ENCODE data around the gene IFIT1B.
A peak's percentile ranks its signal among the peaks of the same experiment; 100 is the strongest.
"Not testable (repeated sequence)": the region's sequence is repeated elsewhere in the genome, so short reads cannot be mapped to it uniquely, and the experiment has no call there.

The IFIT1B gene

GRCh38 chr10:89384474-89385340 lies 6.9 kb downstream of the IFIT1B start:
- no peak for DNase-seq

- DNase-seq: no peak
These were observed 10.9 kb downstream of the IFIT1B start for GRCh38 chr10:89388806-89389205.

GRCh38 chr10:89389254-89389653 lies 11.4 kb downstream of the IFIT1B start:
- DNase-seq: no peak

GRCh38 chr10:89390476-89391225 lies 12.8 kb downstream of the IFIT1B start:
- no peak for DNase-seq

- not testable (repeated sequence) for DNase-seq
These were observed 13.3 kb downstream of the IFIT1B start for GRCh38 chr10:89391226-89391576.

GRCh38 chr10:89391907-89392756 lies 14.3 kb downstream of the IFIT1B start, which contains the start of gene IFIT1:
Gene IFIT1, plus strand, starts transcription at chr10:89392623. Its CDS starts 90 bp downstream, at chr10:89392713.
- peak; percentile 27 to 34 for DNase-seq

- DNase-seq: no peak
These were observed 15.1 kb downstream of the IFIT1B start for GRCh38 chr10:89392974-89393373.

- no peak for DNase-seq
These were observed 16.0 kb downstream of the IFIT1B start for GRCh38 chr10:89393898-89394297.

- no peak for DNase-seq
These were observed 17.3 kb downstream of the IFIT1B start for GRCh38 chr10:89395141-89395540.

GRCh38 chr10:89398003-89398749 lies 20.3 kb downstream of the IFIT1B start:
- DNase-seq: no peak

GRCh38 chr10:89399956-89400355 lies 22.1 kb downstream of the IFIT1B start:
- no peak for DNase-seq

GRCh38 chr10:89403043-89403442 lies 25.2 kb downstream of the IFIT1B start:
- no peak for DNase-seq

GRCh38 chr10:89404104-89405047 lies 26.5 kb downstream of the IFIT1B start:
- no peak for DNase-seq

GRCh38 chr10:89406178-89406577 lies 28.3 kb downstream of the IFIT1B start:
- not testable (repeated sequence) for DNase-seq

GRCh38 chr10:89407792-89408191 lies 29.9 kb downstream of the IFIT1B start:
- not testable (repeated sequence) for DNase-seq

- not testable (repeated sequence) for DNase-seq
These were observed 31.4 kb downstream of the IFIT1B start for GRCh38 chr10:89409282-89409681.

- not testable (repeated sequence) for DNase-seq
These were observed 32.7 kb downstream of the IFIT1B start for GRCh38 chr10:89410551-89410950.

- not testable (repeated sequence) for DNase-seq
These were observed 33.3 kb downstream of the IFIT1B start for GRCh38 chr10:89411135-89411534.

GRCh38 chr10:89412276-89412675 lies 34.4 kb downstream of the IFIT1B start:
- peak; percentile 12 to 22 for DNase-seq

GRCh38 chr10:89413398-89413912 lies 35.6 kb downstream of the IFIT1B start:
- DNase-seq: no peak
